ENCODE results near the gene OLFM4. TPM values are rescaled to one million over a fixed set of nuclear protein-coding genes. Genes with fewer than 3 reads are reported as not detected.

Gene OLFM4
- polyA plus RNA-seq, 2 of the 4 experiments (the other 2 are of a cell fraction), result not detected

- no peak overlapping the region for H3K4me2 ChIP-seq
- ChIA-PET POLR2A (no interaction called here), CTCF (no interaction called here)
- H3K9me3 ChIP-seq, result no peaks in the 10 kb centered on the region
- H3K4me3 ChIP-seq, result no peak overlapping the region
- ATAC-seq, result no peak
- FAIRE-seq, result no peak
- DNase-seq (ENCODE audit: low read depth in 1 of 2, low spot score in 1 of 2), result no peak
- no peaks in the 10 kb centered on the region for H3K4me1 ChIP-seq
- TF ChIP-seq JUNB (IDR thresholded peaks at IDR 0.05) (no peak), PHF8 (IDR thresholded peaks at IDR 0.05; ENCODE audit: borderline replicate concordance, low read depth) (no peak), KDM5A (IDR thresholded peaks at IDR 0.05) (no peak), EHF (CRISPR knock-in tag; IDR thresholded peaks at IDR 0.05) (no peak), JUN (IDR thresholded peaks at IDR 0.05) (no peak), ZSCAN20 (CRISPR knock-in tag; IDR thresholded peaks at IDR 0.05) (no peak), NFE2L2 (conservative IDR thresholded peaks at IDR 0.05; ENCODE audit: low read length) (no peak), CHD4 (IDR thresholded peaks at IDR 0.05; ENCODE audit: borderline replicate concordance) (no peak), CBX8 (IDR thresholded peaks at IDR 0.05) (no peak), ZNF302 (CRISPR knock-in tag; IDR thresholded peaks at IDR 0.05) (no peak)
- H3K27ac ChIP-seq, result no peak overlapping the region
- 0% methylated on average over 4 of the region's 4 CpGs for WGBS (ENCODE audit: missing lambda C conversion rate)
Observed at GRCh38 chr13:52999093-52999696, 29.4 kb upstream of the OLFM4 start.

GRCh38 chr13:53001444-53002225, 27.0 kb upstream of the OLFM4 start:
- TF ChIP-seq TFCP2L1 (CRISPR knock-in tag; IDR thresholded peaks at IDR 0.05) (no peak), FOSB (CRISPR knock-in tag; IDR thresholded peaks at IDR 0.05) (no peak), RFX5 (IDR thresholded peaks at IDR 0.05) (no peak), RAD21 (conservative IDR thresholded peaks at IDR 0.05 in 1 of 2, IDR thresholded peaks at IDR 0.05 in 1 of 2) (no peak), JUNB (IDR thresholded peaks at IDR 0.05) (no peak), MAX (IDR thresholded peaks at IDR 0.05) (no peak), HDAC2 (IDR thresholded peaks at IDR 0.05) (no peak), PBX3 (IDR thresholded peaks at IDR 0.05) (no peak), BCL3 (IDR thresholded peaks at IDR 0.05) (no peak), CHD2 (IDR thresholded peaks at IDR 0.05; ENCODE audit: low read length, partially characterized antibody) (no peak), EP300 (IDR thresholded peaks at IDR 0.05) (no peak), RCOR1 (IDR thresholded peaks at IDR 0.05; ENCODE audit: low read depth, low read length) (no peak), EHMT2 (IDR thresholded peaks at IDR 0.05; ENCODE audit: low read depth) (no peak), USF2 (IDR thresholded peaks at IDR 0.05) (no peak), HEYL (CRISPR knock-in tag; IDR thresholded peaks at IDR 0.05) (no peak), SREBF2 (IDR thresholded peaks at IDR 0.05) (no peak), RARB (CRISPR knock-in tag; IDR thresholded peaks at IDR 0.05) (no peak), CBX2 (IDR thresholded peaks at IDR 0.05; ENCODE audit: borderline replicate concordance, low read depth) (no peak)
- 6% methylated on average over 4 of the region's 4 CpGs for WGBS (ENCODE audit: missing lambda C conversion rate)
- no peak overlapping the region for H3K4me2 ChIP-seq
- no peak for ATAC-seq
- no peak for FAIRE-seq
- no peak overlapping the region for H3K4me3 ChIP-seq
- DNase-seq (ENCODE audit: low read depth in 1 of 2, low spot score in 1 of 2), result no peak
- CTCF ChIA-PET, result interaction anchor here (1.3 kb wide), 1 partner anchor 34 kb away, joined by 3 read pairs; no protein-coding TSS in a partner anchor
- no peaks in the 10 kb centered on the region for H3K9me3 ChIP-seq
- POLR2A ChIA-PET, result no interaction called here
- H3K4me1 ChIP-seq, result no peaks in the 10 kb centered on the region
- H3K27ac ChIP-seq, result no peak overlapping the region
